Measurements from ENCODE around the gene SLC4A5. TPM values are rescaled to one million over a fixed set of nuclear protein-coding genes. Genes with fewer than 3 reads are reported as not detected.

Gene SLC4A5
- total and polyA plus RNA-seq, 2 of the 8 experiments (the other 6 are each of a cell fraction or from before 2014, with no cell fraction given), result 0.42 to 0.52 TPM

DNA sequence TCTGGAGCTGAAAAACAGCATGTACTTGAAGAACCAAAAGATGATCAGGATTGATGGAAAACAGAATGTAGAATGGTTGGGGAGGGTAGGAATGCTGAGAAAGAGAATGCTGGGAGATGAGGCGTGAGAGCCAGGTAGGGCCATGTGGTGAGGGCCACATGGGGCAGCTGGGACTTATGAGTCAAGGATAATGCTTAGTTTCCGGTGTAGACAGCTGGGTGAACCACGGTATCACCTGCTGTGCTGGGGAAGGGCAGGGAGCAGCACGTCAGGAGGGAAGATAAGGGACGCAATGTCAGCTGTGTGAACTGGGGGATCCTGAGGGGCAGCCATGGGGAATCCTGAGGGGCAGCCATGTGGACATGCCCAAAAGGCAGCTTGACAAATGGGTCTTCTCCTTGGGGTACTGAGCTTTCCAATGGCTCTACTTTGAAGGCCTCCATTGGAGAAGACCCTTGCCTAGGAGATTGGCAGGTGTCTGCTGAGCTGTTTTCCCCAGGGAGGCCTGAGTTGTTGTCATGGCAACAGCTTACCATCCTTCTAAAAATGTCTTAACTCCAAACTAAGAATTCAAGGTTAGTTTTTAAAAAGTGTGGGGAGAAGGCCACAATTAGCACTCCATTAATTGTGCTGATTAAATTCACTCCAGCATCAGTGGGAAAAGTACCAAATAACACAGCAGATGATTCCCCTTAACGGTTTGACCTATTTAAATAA lies 93.7 kb downstream of the SLC4A5 start (continued):
- no peak for TF ChIP-seq SIX5 (IDR thresholded peaks at IDR 0.05; ENCODE audit: low read depth, low read length)
- no peak for TF ChIP-seq EP300 (IDR thresholded peaks at IDR 0.05; ENCODE audit: borderline replicate concordance in 1 of 2, low read depth in 2 of 2, low read length in 2 of 2)

Data from H1 (cell line).